Lower leg skin (tissue), 3 donors: ENCODE results near the gene DLGAP1.

Source experiments
- POLR2A ChIP-seq, 2 donors: fragments of 450-650 bp; IDR thresholded peaks; one replicate each; pipeline ENCODE4 v1.6.1; 2016 to 2017; ENCODE audit warnings: antibody characterized with exemption in 2 of 2, mild to moderate bottlenecking in 1 of 2, moderate library complexity in 1 of 2
- TF ChIP-seq, protein P1 (sequence below), 3 donors: fragments of 450-650 bp; IDR thresholded peaks; one replicate each; pipeline ENCODE4 v1.5.1; 2016; ENCODE audit warnings: antibody characterized with exemption in 3 of 3, mild to moderate bottlenecking in 3 of 3, moderate library complexity in 2 of 3

DNA sequence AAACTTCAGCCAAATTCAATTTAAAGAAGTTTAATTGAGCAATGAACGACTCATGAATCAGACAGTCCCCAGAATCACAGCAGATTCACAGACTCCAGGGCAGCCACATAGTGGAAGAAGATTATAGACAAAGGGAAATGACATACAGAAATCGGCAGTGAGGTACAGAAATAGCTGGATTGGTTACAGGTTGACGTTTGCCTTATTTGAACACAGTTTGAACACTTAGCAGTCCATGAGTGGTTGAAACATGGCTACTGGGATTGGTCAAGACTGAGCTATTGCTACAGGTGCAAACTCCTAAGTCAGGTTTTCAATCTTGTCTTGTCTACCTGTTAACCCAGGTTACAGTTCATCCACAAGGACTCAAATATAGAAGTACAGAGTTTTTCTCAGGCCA is 169.6 kb downstream of the DLGAP1 start:
- TF ChIP-seq, protein P1, sequence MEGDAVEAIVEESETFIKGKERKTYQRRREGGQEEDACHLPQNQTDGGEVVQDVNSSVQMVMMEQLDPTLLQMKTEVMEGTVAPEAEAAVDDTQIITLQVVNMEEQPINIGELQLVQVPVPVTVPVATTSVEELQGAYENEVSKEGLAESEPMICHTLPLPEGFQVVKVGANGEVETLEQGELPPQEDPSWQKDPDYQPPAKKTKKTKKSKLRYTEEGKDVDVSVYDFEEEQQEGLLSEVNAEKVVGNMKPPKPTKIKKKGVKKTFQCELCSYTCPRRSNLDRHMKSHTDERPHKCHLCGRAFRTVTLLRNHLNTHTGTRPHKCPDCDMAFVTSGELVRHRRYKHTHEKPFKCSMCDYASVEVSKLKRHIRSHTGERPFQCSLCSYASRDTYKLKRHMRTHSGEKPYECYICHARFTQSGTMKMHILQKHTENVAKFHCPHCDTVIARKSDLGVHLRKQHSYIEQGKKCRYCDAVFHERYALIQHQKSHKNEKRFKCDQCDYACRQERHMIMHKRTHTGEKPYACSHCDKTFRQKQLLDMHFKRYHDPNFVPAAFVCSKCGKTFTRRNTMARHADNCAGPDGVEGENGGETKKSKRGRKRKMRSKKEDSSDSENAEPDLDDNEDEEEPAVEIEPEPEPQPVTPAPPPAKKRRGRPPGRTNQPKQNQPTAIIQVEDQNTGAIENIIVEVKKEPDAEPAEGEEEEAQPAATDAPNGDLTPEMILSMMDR (IDR thresholded peaks at IDR 0.05): no peak
- TF ChIP-seq POLR2A (IDR thresholded peaks at IDR 0.05): no peak
